ENCODE data around the gene APCDD1L.

APCDD1L gene

DNA sequence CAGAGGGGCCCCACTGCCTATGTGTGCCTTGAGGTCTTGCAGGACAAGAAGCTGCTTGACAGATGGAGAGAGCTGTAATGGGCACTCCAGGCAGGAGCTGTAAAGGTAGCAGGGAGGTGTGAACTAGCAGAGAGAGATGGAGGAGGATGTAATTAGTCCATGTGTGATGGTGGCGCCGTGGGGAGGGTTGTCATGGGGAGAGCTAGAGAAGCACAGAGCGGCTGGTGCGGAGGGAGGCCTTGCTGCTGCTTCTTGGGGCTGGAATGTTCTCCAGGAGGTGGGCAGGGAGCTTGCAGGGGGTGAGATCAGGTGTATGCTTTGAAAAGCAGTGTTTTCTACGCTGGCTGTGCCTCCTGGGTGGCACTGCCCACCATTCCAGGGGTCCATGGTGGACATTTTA is 32.1 kb downstream of the APCDD1L start:
- H3K79me1 ChIP-seq (ENCODE audit: low read depth, low read length), result no peaks in the 10 kb centered on the region
- no peak overlapping the region for H4K8ac ChIP-seq (ENCODE audit: low read depth, low read length)
- H2BK120ac ChIP-seq (ENCODE audit: low read depth, low read length), result no peak overlapping the region
- H3K9ac ChIP-seq (ENCODE audit: low read depth, low read length, poor library complexity), result no peak overlapping the region
- H3K36me3 ChIP-seq (replicated peaks in 1 of 2; ENCODE audit: control insufficient read depth in 2 of 2, insufficient read depth in 2 of 2, low read length in 2 of 2), result no peaks in the 10 kb centered on the region
- peaks cover 0 to 2% of the 10 kb centered on the region in 2 donors for H3K4me1 ChIP-seq (ENCODE audit: control insufficient read depth in 2 of 2, insufficient read depth in 1 of 2, low read depth in 1 of 2, low read length in 2 of 2)
- H3K18ac ChIP-seq (ENCODE audit: low read length), result no peak overlapping the region
- H2AK5ac ChIP-seq (ENCODE audit: low read depth, low read length), result peak overlapping the region; percentile 23
- H3K23ac ChIP-seq (ENCODE audit: low read depth, low read length, poor library complexity), result no peak overlapping the region
- H2BK5ac ChIP-seq (ENCODE audit: low read length), result no peak overlapping the region
- no peak overlapping the region for H3K14ac ChIP-seq (ENCODE audit: low read length)
- H3K4me2 ChIP-seq (ENCODE audit: insufficient read depth, low read length, poor library complexity, severe bottlenecking), result no peak overlapping the region
- H3K9me3 ChIP-seq (replicated peaks in 1 of 2; ENCODE audit: control insufficient read depth in 2 of 2, insufficient read depth in 1 of 2, low read depth in 1 of 2, low read length in 2 of 2), result peaks cover 10 to 24% of the 10 kb centered on the region in 2 donors
- no peak overlapping the region for H2AFZ ChIP-seq (ENCODE audit: low read length)
- WGBS, 2 donors (ENCODE audit: extremely low coverage in 2 of 2, insufficient read length in 2 of 2, insufficient replicate concordance in 1 of 2), result no CpG with 5 or more reads among the region's 5 CpGs
- no peak overlapping the region for H4K91ac ChIP-seq (ENCODE audit: low read depth, low read length, poor library complexity)
- no peak for DNase-seq (ENCODE audit: low spot score)
- H2BK15ac ChIP-seq (ENCODE audit: low read length), result no peak overlapping the region
- H3K4me3 ChIP-seq (ENCODE audit: low read length in 2 of 2), result no peak overlapping the region
- no peak overlapping the region for H2BK12ac ChIP-seq (ENCODE audit: low read length)
- H3K27me3 ChIP-seq (ENCODE audit: control insufficient read depth in 3 of 3, insufficient read depth in 3 of 3, low read depth in 1 of 3, low read length in 3 of 3), result no peaks in the 10 kb centered on the region
- H3K27ac ChIP-seq (replicated peaks; ENCODE audit: low read length), result no peak overlapping the region
- H3K4ac ChIP-seq (ENCODE audit: low read length), result no peak overlapping the region

DNA sequence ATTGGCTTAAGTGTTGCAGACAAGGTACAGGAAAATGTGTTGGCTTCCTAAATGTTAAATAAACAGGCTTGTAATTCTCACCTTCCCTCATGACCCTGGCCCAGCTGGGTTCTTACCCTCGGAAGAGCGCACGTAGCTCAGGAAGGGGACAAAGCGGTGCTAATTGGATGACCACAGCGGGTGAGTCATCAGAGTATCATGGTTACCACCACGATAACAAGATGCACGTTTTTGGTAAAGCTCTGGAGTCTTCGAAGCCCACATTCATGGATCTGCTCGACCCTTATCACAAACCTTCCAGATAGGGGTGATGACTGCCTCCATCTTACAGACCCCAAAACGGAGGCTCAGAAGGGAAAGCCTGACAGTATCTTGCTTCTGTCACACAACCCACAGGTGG is 32.8 kb downstream of the APCDD1L start:
- no peak overlapping the region for H3K27ac ChIP-seq (replicated peaks; ENCODE audit: low read length)
- H4K91ac ChIP-seq (ENCODE audit: low read depth, low read length, poor library complexity), result no peak overlapping the region
- no peak overlapping the region for H2AFZ ChIP-seq (ENCODE audit: low read length)
- peaks cover 6 to 21% of the 10 kb centered on the region in 2 donors for H3K9me3 ChIP-seq (replicated peaks in 1 of 2; ENCODE audit: control insufficient read depth in 2 of 2, insufficient read depth in 1 of 2, low read depth in 1 of 2, low read length in 2 of 2)
- H2BK12ac ChIP-seq (ENCODE audit: low read length), result no peak overlapping the region
- no peak overlapping the region for H4K8ac ChIP-seq (ENCODE audit: low read depth, low read length)
- H3K23ac ChIP-seq (ENCODE audit: low read depth, low read length, poor library complexity), result no peak overlapping the region
- no peak overlapping the region for H3K4me2 ChIP-seq (ENCODE audit: insufficient read depth, low read length, poor library complexity, severe bottlenecking)
- no peak overlapping the region for H2AK5ac ChIP-seq (ENCODE audit: low read depth, low read length)
- no peaks in the 10 kb centered on the region for H3K79me1 ChIP-seq (ENCODE audit: low read depth, low read length)
- H2BK15ac ChIP-seq (ENCODE audit: low read length), result no peak overlapping the region
- no peak for DNase-seq (ENCODE audit: low spot score)
- H3K9ac ChIP-seq (ENCODE audit: low read depth, low read length, poor library complexity), result no peak overlapping the region
- no peak overlapping the region for H3K4ac ChIP-seq (ENCODE audit: low read length)
- no CpG with 5 or more reads among the region's 10 CpGs for whole genome bisulfite sequencing, 2 donors (ENCODE audit: extremely low coverage in 2 of 2, insufficient read length in 2 of 2, insufficient replicate concordance in 1 of 2)
- H3K27me3 ChIP-seq (ENCODE audit: control insufficient read depth in 3 of 3, insufficient read depth in 3 of 3, low read depth in 1 of 3, low read length in 3 of 3), result no peaks in the 10 kb centered on the region
- no peak overlapping the region for H2BK120ac ChIP-seq (ENCODE audit: low read depth, low read length)
- H3K36me3 ChIP-seq (replicated peaks in 1 of 2; ENCODE audit: control insufficient read depth in 2 of 2, insufficient read depth in 2 of 2, low read length in 2 of 2), result no peaks in the 10 kb centered on the region
- H3K4me3 ChIP-seq (ENCODE audit: low read length in 2 of 2), result no peak overlapping the region
- H2BK5ac ChIP-seq (ENCODE audit: low read length), result no peak overlapping the region
- no peak overlapping the region for H3K18ac ChIP-seq (ENCODE audit: low read length)
- H3K4me1 ChIP-seq (ENCODE audit: control insufficient read depth in 2 of 2, insufficient read depth in 1 of 2, low read depth in 1 of 2, low read length in 2 of 2), result peaks cover 0 to 2% of the 10 kb centered on the region in 2 donors
- H3K14ac ChIP-seq (ENCODE audit: low read length), result no peak overlapping the region

DNA sequence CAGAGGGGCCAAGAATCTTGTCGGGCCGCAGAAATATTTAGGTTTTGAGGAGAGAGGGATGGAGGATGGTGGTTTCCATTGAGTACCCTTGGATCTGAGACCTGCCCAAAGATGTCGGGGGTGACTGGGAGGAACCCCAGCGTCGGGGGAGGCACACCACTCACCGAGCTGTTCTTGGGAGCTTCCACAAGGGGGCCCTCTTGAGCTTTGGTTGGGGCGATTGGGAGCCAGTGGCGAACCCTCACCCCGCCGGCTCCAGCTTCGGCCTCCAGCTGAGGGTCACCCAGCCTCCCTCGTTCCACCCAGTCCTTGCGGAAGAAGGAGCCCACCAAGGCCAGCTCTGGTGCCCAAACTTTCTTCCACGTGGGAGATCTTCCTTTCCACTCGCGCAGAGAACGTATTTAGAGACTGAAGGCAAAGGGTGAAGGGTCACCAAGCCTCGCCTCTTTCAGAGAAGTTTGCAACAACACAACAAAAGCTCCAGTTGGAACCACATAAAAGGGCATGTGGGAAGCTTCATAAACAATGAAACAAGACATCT is 33.6 kb downstream of the APCDD1L start:
- Histone ChIP-seq H3K27ac (replicated peaks; ENCODE audit: low read length) (no peak overlapping the region), H2BK120ac (ENCODE audit: low read depth, low read length) (no peak overlapping the region), H2BK12ac (ENCODE audit: low read length) (no peak overlapping the region), H2BK5ac (ENCODE audit: low read length) (no peak overlapping the region), H3K4me2 (ENCODE audit: insufficient read depth, low read length, poor library complexity, severe bottlenecking) (no peak overlapping the region), H2AFZ (ENCODE audit: low read length) (peak overlapping the region; percentile 21), H3K4ac (ENCODE audit: low read length) (no peak overlapping the region), H2AK5ac (ENCODE audit: low read depth, low read length) (no peak overlapping the region), H4K91ac (ENCODE audit: low read depth, low read length, poor library complexity) (no peak overlapping the region), H3K36me3 (replicated peaks in 1 of 2; ENCODE audit: control insufficient read depth in 2 of 2, insufficient read depth in 2 of 2, low read length in 2 of 2) (no peaks in the 10 kb centered on the region), H3K4me1 (ENCODE audit: control insufficient read depth in 2 of 2, insufficient read depth in 1 of 2, low read depth in 1 of 2, low read length in 2 of 2) (peaks cover 0 to 2% of the 10 kb centered on the region in 2 donors), H3K18ac (ENCODE audit: low read length) (peak overlapping the region; percentile 49), H3K79me1 (ENCODE audit: low read depth, low read length) (no peaks in the 10 kb centered on the region), H3K27me3 (ENCODE audit: control insufficient read depth in 3 of 3, insufficient read depth in 3 of 3, low read depth in 1 of 3, low read length in 3 of 3) (no peaks in the 10 kb centered on the region), H4K8ac (ENCODE audit: low read depth, low read length) (no peak overlapping the region), H3K23ac (ENCODE audit: low read depth, low read length, poor library complexity) (no peak overlapping the region), H2BK15ac (ENCODE audit: low read length) (no peak overlapping the region), H3K9me3 (replicated peaks in 1 of 2; ENCODE audit: control insufficient read depth in 2 of 2, insufficient read depth in 1 of 2, low read depth in 1 of 2, low read length in 2 of 2) (peaks cover 8 to 18% of the 10 kb centered on the region in 2 donors), H3K4me3 (ENCODE audit: low read length in 2 of 2) (no peak overlapping the region), H3K14ac (ENCODE audit: low read length) (no peak overlapping the region), H3K9ac (ENCODE audit: low read depth, low read length, poor library complexity) (no peak overlapping the region)
- no CpG with 5 or more reads among the region's 18 CpGs for WGBS, 2 donors (ENCODE audit: extremely low coverage in 2 of 2, insufficient read length in 2 of 2, insufficient replicate concordance in 1 of 2)
- DNase-seq (ENCODE audit: low spot score), result peak; percentile 64

DNA sequence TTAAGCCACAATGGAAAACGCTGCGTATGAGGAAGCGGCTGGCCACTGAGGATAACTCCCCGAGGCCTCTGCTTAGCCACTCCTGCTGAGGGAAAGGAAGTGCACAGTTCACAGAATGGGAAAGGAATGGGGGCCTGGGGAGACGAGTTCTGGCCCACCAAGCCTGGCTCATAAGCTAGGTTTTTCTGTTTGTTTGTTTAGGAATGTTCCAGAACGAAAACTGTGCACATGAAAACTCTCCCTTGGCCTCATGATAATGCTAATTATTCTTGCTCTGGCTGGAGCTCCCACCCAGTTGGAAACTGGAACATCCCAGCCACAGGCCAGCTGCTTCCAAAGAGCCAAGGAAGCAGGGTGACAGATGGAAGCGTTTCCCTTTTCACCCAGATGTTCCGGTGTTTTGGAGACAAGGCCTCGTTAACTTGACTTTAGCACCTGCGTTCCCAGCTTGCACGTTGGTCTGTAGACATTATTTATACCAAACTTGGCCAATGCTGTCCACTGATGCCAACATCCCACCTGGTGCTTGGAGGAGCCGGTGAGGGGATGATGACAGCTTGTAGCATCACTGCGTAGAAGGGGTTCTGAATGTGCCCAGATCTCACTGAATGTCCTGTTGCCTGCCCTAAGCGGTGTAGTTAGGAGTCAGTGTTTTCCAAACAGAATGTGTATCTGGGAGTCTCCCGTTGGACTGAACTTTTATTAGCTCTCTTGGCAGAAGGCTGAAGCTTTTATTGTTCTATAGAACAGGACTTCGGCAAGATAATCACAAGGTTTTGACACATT is 34.5 kb downstream of the APCDD1L start:
- Histone ChIP-seq H3K27me3 (ENCODE audit: control insufficient read depth in 3 of 3, insufficient read depth in 3 of 3, low read depth in 1 of 3, low read length in 3 of 3) (no peaks in the 10 kb centered on the region), H3K4me3 (ENCODE audit: low read length in 2 of 2) (no peak overlapping the region), H3K4me2 (ENCODE audit: insufficient read depth, low read length, poor library complexity, severe bottlenecking) (no peak overlapping the region), H2BK120ac (ENCODE audit: low read depth, low read length) (no peak overlapping the region), H3K4me1 (ENCODE audit: control insufficient read depth in 2 of 2, insufficient read depth in 1 of 2, low read depth in 1 of 2, low read length in 2 of 2) (peaks cover 0 to 2% of the 10 kb centered on the region in 2 donors), H3K23ac (ENCODE audit: low read depth, low read length, poor library complexity) (no peak overlapping the region), H3K27ac (replicated peaks; ENCODE audit: low read length) (no peak overlapping the region), H3K18ac (ENCODE audit: low read length) (no peak overlapping the region), H2BK12ac (ENCODE audit: low read length) (no peak overlapping the region), H2BK15ac (ENCODE audit: low read length) (no peak overlapping the region), H3K4ac (ENCODE audit: low read length) (no peak overlapping the region), H2BK5ac (ENCODE audit: low read length) (no peak overlapping the region), H3K9me3 (replicated peaks in 1 of 2; ENCODE audit: control insufficient read depth in 2 of 2, insufficient read depth in 1 of 2, low read depth in 1 of 2, low read length in 2 of 2) (peaks cover 9 to 10% of the 10 kb centered on the region in 2 donors), H3K9ac (ENCODE audit: low read depth, low read length, poor library complexity) (no peak overlapping the region), H4K91ac (ENCODE audit: low read depth, low read length, poor library complexity) (no peak overlapping the region), H4K8ac (ENCODE audit: low read depth, low read length) (no peak overlapping the region), H3K14ac (ENCODE audit: low read length) (no peak overlapping the region), H3K79me1 (ENCODE audit: low read depth, low read length) (no peaks in the 10 kb centered on the region), H3K36me3 (replicated peaks in 1 of 2; ENCODE audit: control insufficient read depth in 2 of 2, insufficient read depth in 2 of 2, low read length in 2 of 2) (no peaks in the 10 kb centered on the region), H2AK5ac (ENCODE audit: low read depth, low read length) (no peak overlapping the region), H2AFZ (ENCODE audit: low read length) (no peak overlapping the region)
- no peak for DNase-seq (ENCODE audit: low spot score)
- WGBS, 2 donors (ENCODE audit: extremely low coverage in 2 of 2, insufficient read length in 2 of 2, insufficient replicate concordance in 1 of 2), result no CpG with 5 or more reads among the region's 16 CpGs
